GM21515 (cell line): ENCODE results near the gene CSF3.

Experiments used
- ATAC-seq: cut with Tn5 transposase; IDR thresholded peaks from one replicate; pipeline ENCODE4 v1.9.1; 2021; ENCODE audit not compliant: unreplicated experiment

The CSF3 gene

GRCh38 chr17:40015005-40015997 lies at the start of gene CSF3:
Gene CSF3 (plus strand): TSS chr17:40015440. CDS start chr17:40015475, 35 bp downstream.
- ATAC-seq, result no peak

- ATAC-seq, result no peak
Measured at GRCh38 chr17:39966771-39967170, 48.5 kb upstream of the CSF3 start.

- ATAC-seq, result no peak
Measured at GRCh38 chr17:39968761-39969160, 46.5 kb upstream of the CSF3 start.

- ATAC-seq, result no peak
Measured at GRCh38 chr17:39969375-39969774, 45.9 kb upstream of the CSF3 start.

- ATAC-seq, result no peak
Measured at GRCh38 chr17:39970157-39970692, 45.0 kb upstream of the CSF3 start.

- no peak for ATAC-seq
Measured at GRCh38 chr17:39971076-39971603, 44.1 kb upstream of the CSF3 start.

- no peak for ATAC-seq
Measured at GRCh38 chr17:39972271-39972670, 43.0 kb upstream of the CSF3 start.

GRCh38 chr17:39973496-39973895 lies 41.7 kb upstream of the CSF3 start:
- no peak for ATAC-seq

- no peak for ATAC-seq
Measured at GRCh38 chr17:39974433-39974832, 40.8 kb upstream of the CSF3 start.

- ATAC-seq, result no peak
Measured at GRCh38 chr17:39975801-39976200, 39.4 kb upstream of the CSF3 start.

- ATAC-seq, result no peak
Measured at GRCh38 chr17:39979016-39979670, 36.1 kb upstream of the CSF3 start.

GRCh38 chr17:39979893-39980350 lies 35.3 kb upstream of the CSF3 start:
- peak; percentile 4 for ATAC-seq

- peak; percentile 86 for ATAC-seq
Measured at GRCh38 chr17:39980351-39981206, 34.7 kb upstream of the CSF3 start, which contains the start of gene PSMD3. Gene PSMD3 (plus strand): TSS chr17:39980807. CDS start chr17:39980971, 164 bp downstream.

- no peak for ATAC-seq
Measured at GRCh38 chr17:39981207-39981741, 34.0 kb upstream of the CSF3 start.

- no peak for ATAC-seq
Measured at GRCh38 chr17:39981766-39982375, 33.4 kb upstream of the CSF3 start.

GRCh38 chr17:39988206-39988810 lies 26.9 kb upstream of the CSF3 start:
- ATAC-seq, result no peak

GRCh38 chr17:39994448-39994847 lies 20.8 kb upstream of the CSF3 start:
- no peak for ATAC-seq

GRCh38 chr17:39995438-39995837 lies 19.8 kb upstream of the CSF3 start:
- ATAC-seq, result no peak

- no peak for ATAC-seq
Measured at GRCh38 chr17:39996162-39996561, 19.1 kb upstream of the CSF3 start.
